GM12878 (cell line): ENCODE measurements around the gene CCDC141. TPM values are rescaled to one million over a fixed set of nuclear protein-coding genes. Genes with fewer than 3 reads are reported as not detected.

ENCODE experiments used
- ATAC-seq: fragments of 200-7000 bp; cut with Tn5 transposase; 3 replicates; pipeline ENCODE4 v1.9.1; 2020; ENCODE audit warnings: mild to moderate bottlenecking, moderate library complexity
- BruUV-seq: library from RNA; stranded (reverse); fragments of 400-500 nt; replicated peaks from 2 replicates; lab custom pipeline; 2021; lab: Mats Ljungman, UMichigan
- CTCF ChIA-PET: fragments of 300-600 bp; sonication (Branson Sonifier 250); formaldehyde crosslinking; extraction: SDS; loops from one replicate; lab custom pipeline; 2021; ENCODE audit warnings: inconsistent platforms; lab: Yijun Ruan, JAX
- POLR2A ChIA-PET: fragments of 350-600 bp; formaldehyde crosslinking; extraction: SDS; loops from one replicate; lab custom pipeline; 2021; ENCODE audit warnings: inconsistent platforms; lab: Charles Lee
- RAD21 ChIA-PET: fragments of 300-600 bp; sonication (Branson Sonifier 250); formaldehyde crosslinking; loops from one replicate; lab custom pipeline; 2023; ENCODE audit warnings: antibody characterized with exemption; ENCODE audit not compliant: unreplicated experiment; lab: Charles Lee
- SMC1A ChIA-PET: fragments of 300-600 bp; sonication (Branson Sonifier 250); formaldehyde crosslinking; loops from one replicate; lab custom pipeline; 2023; ENCODE audit not compliant: unreplicated experiment, uncharacterized antibody; lab: Charles Lee
- DNase-seq: peaks from one replicate; pipeline ENCODE4 v3.0.0-alpha.2; 2011; ENCODE audit warnings: low read depth, low spot score
- FAIRE-seq: peaks from 3 replicates; lab custom pipeline; 2011; peaks lifted over from hg19 to GRCh38; lab: Jason Lieb, UNC
- H2AFZ ChIP-seq: 2 replicates; pipeline ENCODE4 v1.6.0; 2011; ENCODE audit warnings: low read depth, low read length, control low read depth; ENCODE audit not compliant: control insufficient read depth
- H3K27ac ChIP-seq: 2 replicates; pipeline ENCODE4 v1.5.1; 2011; ENCODE audit warnings: control low read depth; ENCODE audit not compliant: control insufficient read depth, insufficient read depth
- H3K27me3 ChIP-seq, 2 experiments: replicated peaks in 1 of 2; 2 replicates each; pipeline versions ENCODE4 v1.6.0 to v1.6.1; 2011; ENCODE audit warnings: low read length in 1 of 2; ENCODE audit not compliant: control insufficient read depth in 2 of 2, insufficient read depth in 2 of 2
- H3K36me3 ChIP-seq, 2 experiments: 2 replicates each; pipeline ENCODE4 v1.5.1; 2011; ENCODE audit warnings: low read length in 1 of 2; ENCODE audit not compliant: control insufficient read depth in 2 of 2, insufficient read depth in 2 of 2
- H3K4me1 ChIP-seq: 2 replicates; pipeline ENCODE4 v1.6.1; 2011; ENCODE audit warnings: mild to moderate bottlenecking, low read length, moderate library complexity, mixed read lengths; ENCODE audit not compliant: control insufficient read depth, insufficient read depth
- H3K4me2 ChIP-seq: 2 replicates; pipeline ENCODE4 v1.6.0; 2011; ENCODE audit warnings: control low read depth; ENCODE audit not compliant: control insufficient read depth, insufficient read depth
- H3K4me3 ChIP-seq: fragments of 200-600 bp; sonication (generic); 2 replicates; pipeline ENCODE4 v1.5.1; 2016
- H3K79me2 ChIP-seq: 2 replicates; pipeline ENCODE4 v1.6.0; 2011; ENCODE audit warnings: low read length; ENCODE audit not compliant: control insufficient read depth, insufficient read depth
- H3K9ac ChIP-seq: 2 replicates; pipeline ENCODE4 v1.8.0; 2011; ENCODE audit warnings: low read length, control low read depth, mixed read lengths; ENCODE audit not compliant: control insufficient read depth, insufficient read depth
- H3K9me3 ChIP-seq: replicated peaks from 3 replicates; pipeline ENCODE4 v1.5.1; 2011; ENCODE audit warnings: mild to moderate bottlenecking, low read length; ENCODE audit not compliant: control insufficient read depth, insufficient read depth
- H4K20me1 ChIP-seq: 2 replicates; pipeline ENCODE4 v1.6.0; 2011; ENCODE audit not compliant: control insufficient read depth, insufficient read depth
- CBX3 ChIP-seq: fragments of 200-600 bp; sonication (generic); IDR thresholded peaks from 2 replicates; pipeline ENCODE4 v1.6.1; 2016; ENCODE audit warnings: low read depth, borderline replicate concordance
- EP300 ChIP-seq, 2 experiments: fragments of 150-350 bp in 1 of 2; IDR thresholded peaks; 2 replicates each; pipeline ENCODE4 v1.6.1; 2011 to 2012; ENCODE audit warnings: low read depth in 2 of 2, low read length in 2 of 2, borderline replicate concordance in 1 of 2, improper control_type of control experiment in 1 of 2, inconsistent platforms in 1 of 2; ENCODE audit not compliant: control insufficient read depth in 1 of 2
- NR2C2 ChIP-seq: IDR thresholded peaks from 2 replicates; pipeline ENCODE4 v1.6.1; 2011; ENCODE audit warnings: borderline replicate concordance, low read depth; ENCODE audit not compliant: control insufficient read depth, insufficient read length
- POU2F2 ChIP-seq: IDR thresholded peaks from 3 replicates; pipeline ENCODE4 v1.6.1; 2011; ENCODE audit warnings: low read depth, mild to moderate bottlenecking, low read length, borderline replicate concordance
- SIX5 ChIP-seq: IDR thresholded peaks from 2 replicates; pipeline ENCODE4 v1.6.1; 2011; ENCODE audit warnings: mild to moderate bottlenecking, low read depth, low read length, moderate library complexity; ENCODE audit not compliant: severe bottlenecking
- SKIL ChIP-seq: fragments of 450-650 bp; IDR thresholded peaks from 2 replicates; pipeline ENCODE4 v1.6.1; 2017; ENCODE audit warnings: mild to moderate bottlenecking, low read depth, inconsistent platforms; ENCODE audit not compliant: poor library complexity, severe bottlenecking
- SMAD1 ChIP-seq: fragments of 450-650 bp; IDR thresholded peaks from 2 replicates; pipeline ENCODE4 v1.6.1; 2018; ENCODE audit warnings: mild to moderate bottlenecking, low read depth; ENCODE audit not compliant: partially characterized antibody
- SREBF2 ChIP-seq: IDR thresholded peaks from 2 replicates; pipeline ENCODE4 v1.6.1; 2012; ENCODE audit warnings: mild to moderate bottlenecking, low read length
- SUZ12 ChIP-seq: fragments of 200-600 bp; sonication (generic); IDR thresholded peaks from one replicate; pipeline ENCODE4 v1.6.1; 2018; ENCODE audit warnings: antibody characterized with exemption, mild to moderate bottlenecking; ENCODE audit not compliant: unreplicated experiment
- ZBTB4 ChIP-seq: fragments of 450-650 bp; formaldehyde crosslinking; IDR thresholded peaks from 2 replicates; pipeline ENCODE4 v1.4.0; 2022; ENCODE audit warnings: mild to moderate bottlenecking, moderate library complexity
- WGBS: methylation state at CpG from one replicate; pipeline ENCODE4 v1.1.6; 2016; ENCODE audit warnings: low lambda C conversion rate; ENCODE audit not compliant: insufficient replicate concordance, insufficient coverage; ENCODE audit errors: missing lambda C conversion rate; 5-methylcytosine and 5-hydroxymethylcytosine counted together
- in situ Hi-C: fragments of 300-500 bp; cut with MboI; formaldehyde crosslinking; loops from 9 replicates; pipeline ENCODE4 v1.14.3; 2018; ENCODE audit warnings: mixed read lengths
- intact Hi-C: fragments of 100-400 bp; cut with micrococcal nuclease; formaldehyde crosslinking; loops from one replicate; pipeline ENCODE4 v1.14.2; 2022; ENCODE audit not compliant: unreplicated experiment
- polyA plus RNA-seq, 11 experiments: library from polyadenylated mRNA; depleted of rRNA in 4 of 11; unstranded in 6 of 11; stranded (reverse) in 5 of 11; fragments of >200 nt; fragmentation: Nextera tagmentation in 4 of 11; fragmentation: Illumina TruSeq in 1 of 11; extraction: Ambion mirVana in 4 of 11; extraction: Trizol in 1 of 11; gene quantifications; 1 replicate in 1 of 11; 2 replicates in 10 of 11; pipeline versions ENCODE4 v1.2.1 to v1.2.3, GENCODE V29; 2011 to 2016; ENCODE audit warnings: inconsistent platforms in 2 of 11, missing spikeins in 2 of 11, low read depth in 1 of 11
- total RNA-seq, 4 experiments: library from RNA; depleted of rRNA in 3 of 4; stranded (reverse); fragments of >200 nt in 3 of 4; fragmentation: Illumina TruSeq in 1 of 4; extraction: Trizol in 1 of 4; gene quantifications; 2 replicates each; pipeline versions ENCODE4 v1.2.1 to v1.2.3, GENCODE V29; 2013 to 2021

Gene CCDC141
- total and polyA plus RNA-seq, 10 of the 15 experiments (the other 5 are each of a cell fraction or from before 2014, with no cell fraction given) = 0.84 to 12.5 (median 3.6) TPM

- no peak for TF ChIP-seq NR2C2
- TF ChIP-seq SREBF2 = no peak
- TF ChIP-seq POU2F2 = no peak
- no peak for TF ChIP-seq SUZ12
Observed at GRCh38 chr2:178845566-178846457, 204.1 kb downstream of the CCDC141 start (continued).

GRCh38 chr2:178844701-178845100 is 205.2 kb downstream of the CCDC141 start:
- ChIA-PET RAD21 (no interaction called here), SMC1A (interaction anchor here (0.7 to 2.1 kb wide), 7 partner anchors 10 to 109 kb away, joined by 3 to 5 read pairs (median 4); no protein-coding TSS in a partner anchor), POLR2A (no interaction called here), CTCF (interaction anchor here (0.8 kb wide), 1 partner anchor 10 kb away, joined by 3 read pairs; no protein-coding TSS in a partner anchor)
- TF ChIP-seq SIX5 = no peak
- no peak for TF ChIP-seq SKIL
- TF ChIP-seq SREBF2 = no peak
- no peak for TF ChIP-seq SMAD1
- no peak for TF ChIP-seq EP300 (IDR thresholded peaks at IDR 0.05; ENCODE audit: borderline replicate concordance in 1 of 2, control insufficient read depth in 1 of 2, low read depth in 2 of 2, low read length in 2 of 2)
- TF ChIP-seq ZBTB4 = no peak
- no peak for TF ChIP-seq CBX3
- Histone ChIP-seq H3K4me1 (no peaks in the 10 kb centered on the region), H3K79me2 (no peaks in the 10 kb centered on the region), H3K36me3 (no peaks in the 10 kb centered on the region), H3K27me3 (no peaks in the 10 kb centered on the region), H3K4me2 (no peak overlapping the region), H3K9ac (no peak overlapping the region), H3K4me3 (no peak overlapping the region), H2AFZ (no peak overlapping the region), H4K20me1 (no peaks in the 10 kb centered on the region), H3K27ac (no peak overlapping the region), H3K9me3 (no peaks in the 10 kb centered on the region)
- no peak for ATAC-seq
- no peak for DNase-seq
- no peak for FAIRE-seq
- intact Hi-C loops = no loop called here
- in situ Hi-C loops = no loop called here
- no TSS peak for BruUV-seq
- 33% methylated on average over 2 of the region's 2 CpGs for WGBS
